ENCODE measurements around the gene NFATC2IP. TPM values are rescaled to one million over a fixed set of nuclear protein-coding genes. Genes with fewer than 3 reads are reported as not detected.
"Not testable (repeated sequence)": the region's sequence is repeated elsewhere in the genome, so short reads cannot be mapped to it uniquely, and the experiment has no call there.

Gene NFATC2IP
- total RNA-seq, 1 experiment from 2014 or later: 58.2 TPM

DNA sequence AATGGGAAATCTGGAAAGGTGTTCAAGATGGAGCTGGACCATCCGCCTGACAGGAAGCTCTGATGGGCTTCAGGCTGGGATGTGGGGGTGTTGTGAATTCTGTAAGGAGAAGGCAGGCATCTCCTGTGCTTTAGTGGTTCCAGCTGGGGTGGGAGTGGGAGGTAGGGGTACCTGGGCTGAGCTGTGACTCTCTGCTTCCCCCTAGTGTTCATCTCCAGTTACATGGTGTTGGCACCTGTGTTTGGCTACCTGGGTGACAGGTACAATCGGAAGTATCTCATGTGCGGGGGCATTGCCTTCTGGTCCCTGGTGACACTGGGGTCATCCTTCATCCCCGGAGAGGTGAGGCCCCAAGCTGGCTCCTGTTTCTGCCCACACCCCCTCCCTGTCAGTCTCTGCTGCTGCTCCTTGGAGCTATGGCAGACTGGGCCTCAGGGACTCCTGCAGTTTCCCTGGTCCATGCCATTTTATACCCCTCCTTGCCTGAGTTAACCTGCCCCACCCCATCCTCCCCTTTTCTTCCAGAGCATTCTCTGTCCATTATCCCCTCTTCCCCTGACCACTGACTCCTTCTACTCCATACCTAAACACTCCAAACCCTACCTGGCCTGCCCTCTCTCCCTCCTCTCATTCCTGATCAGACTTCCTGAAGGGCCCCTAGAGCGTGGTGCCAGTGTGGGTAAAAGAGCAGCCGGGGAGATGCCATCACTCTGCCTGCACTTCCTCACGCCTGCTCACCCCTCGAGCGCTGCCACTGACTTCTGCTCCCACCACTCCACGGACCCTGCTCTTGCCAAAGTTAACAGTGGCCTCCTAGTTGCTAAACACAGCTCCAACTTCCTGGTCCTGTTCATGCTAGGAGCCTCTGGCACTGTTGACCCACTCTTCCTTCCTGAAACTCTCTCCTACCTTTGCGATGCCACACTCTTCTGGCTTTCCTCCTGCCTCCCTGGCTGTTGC, 27.2 kb downstream of the NFATC2IP start:
- Histone ChIP-seq H3K4me1 (0 out of 2 replicates have a peak, but pooled peaks cover 6% of the 10 kb centered on the region), H3K27me3 (replicated peaks; ENCODE audit: control insufficient read depth, insufficient read depth, low read length) (no peaks in the 10 kb centered on the region), H3K4me3 (ENCODE audit: low read depth, low read length) (no peak overlapping the region), H3K9me3 (no peaks in the 10 kb centered on the region), H3K36me3 (ENCODE audit: control insufficient read depth, insufficient read depth, low read length) (peaks cover 1% of the 10 kb centered on the region)
- peak in 1 of 2 experiments; percentile 56 for DNase-seq
- Mint-ChIP-seq H3K36me3 (ENCODE audit: insufficient read depth, unreplicated experiment) (peaks cover 28% of the 10 kb centered on the region), H3K27ac (ENCODE audit: unreplicated experiment) (no peak overlapping the region), H3K4me1 (ENCODE audit: low read depth, unreplicated experiment) (peaks cover 13% of the 10 kb centered on the region), H3K9me3 (ENCODE audit: unreplicated experiment) (no peaks in the 10 kb centered on the region), H3K27me3 (ENCODE audit: insufficient read depth, unreplicated experiment) (no peaks in the 10 kb centered on the region), H3K4me3 (ENCODE audit: unreplicated experiment) (no peak overlapping the region)
- ChIA-PET CTCF (interaction anchor here (0.6 to 0.8 kb wide), 4 partner anchors 9 to 494 kb away, joined by 3 to 6 read pairs (median 4); partner anchors contain the start of gene SGF29), POLR2A (interaction anchor here (1.4 kb wide), 1 partner anchor 27 kb away, joined by 3 read pairs; the partner anchor contains the start of gene NFATC2IP)
- TF ChIP-seq, protein P1, sequence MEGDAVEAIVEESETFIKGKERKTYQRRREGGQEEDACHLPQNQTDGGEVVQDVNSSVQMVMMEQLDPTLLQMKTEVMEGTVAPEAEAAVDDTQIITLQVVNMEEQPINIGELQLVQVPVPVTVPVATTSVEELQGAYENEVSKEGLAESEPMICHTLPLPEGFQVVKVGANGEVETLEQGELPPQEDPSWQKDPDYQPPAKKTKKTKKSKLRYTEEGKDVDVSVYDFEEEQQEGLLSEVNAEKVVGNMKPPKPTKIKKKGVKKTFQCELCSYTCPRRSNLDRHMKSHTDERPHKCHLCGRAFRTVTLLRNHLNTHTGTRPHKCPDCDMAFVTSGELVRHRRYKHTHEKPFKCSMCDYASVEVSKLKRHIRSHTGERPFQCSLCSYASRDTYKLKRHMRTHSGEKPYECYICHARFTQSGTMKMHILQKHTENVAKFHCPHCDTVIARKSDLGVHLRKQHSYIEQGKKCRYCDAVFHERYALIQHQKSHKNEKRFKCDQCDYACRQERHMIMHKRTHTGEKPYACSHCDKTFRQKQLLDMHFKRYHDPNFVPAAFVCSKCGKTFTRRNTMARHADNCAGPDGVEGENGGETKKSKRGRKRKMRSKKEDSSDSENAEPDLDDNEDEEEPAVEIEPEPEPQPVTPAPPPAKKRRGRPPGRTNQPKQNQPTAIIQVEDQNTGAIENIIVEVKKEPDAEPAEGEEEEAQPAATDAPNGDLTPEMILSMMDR (IDR thresholded peaks at IDR 0.05; ENCODE audit: insufficient read depth in 1 of 2, low read depth in 1 of 2, low read length in 1 of 2, severe bottlenecking in 1 of 2, unreplicated experiment in 1 of 2): peak; percentile 59 to 73
- intact Hi-C loops (cut with micrococcal nuclease; ENCODE audit: unreplicated experiment): no loop called here
- no TSS peak for BruUV-seq (replicated peaks)

DNA sequence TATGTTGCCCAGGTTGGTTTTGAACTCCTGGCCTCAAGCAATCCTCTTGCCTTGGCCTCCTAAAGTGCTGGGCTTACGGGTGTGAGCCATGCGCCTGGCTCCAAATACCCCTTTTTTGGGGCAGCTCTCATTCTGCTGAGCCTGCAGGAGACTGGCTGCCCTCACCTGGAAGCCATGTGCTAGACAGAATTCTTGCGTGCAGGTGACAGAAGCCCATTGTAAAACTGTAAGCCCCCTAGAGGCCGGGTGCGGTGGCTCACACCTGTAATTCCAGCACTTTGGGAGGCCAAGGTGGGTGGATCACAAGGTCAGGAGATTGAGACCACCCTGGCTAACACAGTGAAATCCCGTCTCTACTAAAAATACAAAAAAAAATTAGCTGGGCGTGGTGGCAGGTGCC, 29.6 kb downstream of the NFATC2IP start:
- H3K36me3 ChIP-seq (ENCODE audit: control insufficient read depth, insufficient read depth, low read length); POLR2A ChIA-PET; intact Hi-C loops (cut with micrococcal nuclease; ENCODE audit: unreplicated experiment); CTCF ChIA-PET; BruUV-seq (replicated peaks); H3K9me3 Mint-ChIP-seq (ENCODE audit: unreplicated experiment); H3K4me1 ChIP-seq; H3K9me3 ChIP-seq; H3K27me3 ChIP-seq (replicated peaks; ENCODE audit: control insufficient read depth, insufficient read depth, low read length); H3K4me3 ChIP-seq (ENCODE audit: low read depth, low read length); H3K27ac Mint-ChIP-seq (ENCODE audit: unreplicated experiment); H3K4me3 Mint-ChIP-seq (ENCODE audit: unreplicated experiment); H3K27me3 Mint-ChIP-seq (ENCODE audit: insufficient read depth, unreplicated experiment): not testable (repeated sequence)
- TF ChIP-seq, protein P1 (IDR thresholded peaks at IDR 0.05; ENCODE audit: insufficient read depth in 1 of 2, low read depth in 1 of 2, low read length in 1 of 2, severe bottlenecking in 1 of 2, unreplicated experiment in 1 of 2): peak in 1 of 2 experiments; percentile 25
- Mint-ChIP-seq H3K4me1 (ENCODE audit: low read depth, unreplicated experiment) (peaks cover 12% of the 10 kb centered on the region), H3K36me3 (ENCODE audit: insufficient read depth, unreplicated experiment) (peaks cover 14% of the 10 kb centered on the region)
- DNase-seq: peak in 1 of 2 experiments; percentile 12

DNA sequence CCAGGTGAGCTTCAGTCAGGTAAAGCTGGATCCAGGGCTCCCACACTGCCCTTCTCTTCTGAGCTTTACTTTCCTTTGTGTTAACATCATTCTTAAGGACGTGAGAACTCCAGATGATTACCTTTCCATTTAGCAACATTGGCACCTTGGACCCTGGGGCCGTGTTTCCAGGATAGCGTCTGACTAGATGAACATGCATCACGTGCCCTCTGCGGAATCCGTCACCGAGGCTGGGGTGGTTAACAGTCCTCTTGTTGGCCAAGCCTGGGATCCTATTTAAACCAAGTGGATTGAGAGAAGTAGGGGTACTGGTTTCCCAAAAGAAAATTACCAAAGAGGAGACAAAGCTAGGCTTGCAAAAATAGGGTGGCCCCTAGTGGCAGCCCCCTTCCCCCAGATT, 30.2 kb downstream of the NFATC2IP start:
- BruUV-seq (replicated peaks): no TSS peak
- TF ChIP-seq, protein P1 (IDR thresholded peaks at IDR 0.05; ENCODE audit: insufficient read depth in 1 of 2, low read depth in 1 of 2, low read length in 1 of 2, severe bottlenecking in 1 of 2, unreplicated experiment in 1 of 2): no peak
- no peak overlapping the region for H3K4me3 Mint-ChIP-seq (ENCODE audit: unreplicated experiment)
- no peaks in the 10 kb centered on the region for H3K27me3 Mint-ChIP-seq (ENCODE audit: insufficient read depth, unreplicated experiment)
- H3K4me1 Mint-ChIP-seq (ENCODE audit: low read depth, unreplicated experiment): peaks cover 7% of the 10 kb centered on the region
- Histone ChIP-seq H3K36me3 (ENCODE audit: control insufficient read depth, insufficient read depth, low read length) (peaks cover 1% of the 10 kb centered on the region), H3K9me3 (no peaks in the 10 kb centered on the region), H3K27me3 (replicated peaks; ENCODE audit: control insufficient read depth, insufficient read depth, low read length) (no peaks in the 10 kb centered on the region), H3K4me1 (no peaks in the 10 kb centered on the region), H3K4me3 (ENCODE audit: low read depth, low read length) (no peak overlapping the region)
- H3K36me3 Mint-ChIP-seq (ENCODE audit: insufficient read depth, unreplicated experiment): peaks cover 17% of the 10 kb centered on the region
- POLR2A ChIA-PET: no interaction called here
- no peaks in the 10 kb centered on the region for H3K9me3 Mint-ChIP-seq (ENCODE audit: unreplicated experiment)
- intact Hi-C loops (cut with micrococcal nuclease; ENCODE audit: unreplicated experiment): no loop called here
- CTCF ChIA-PET: interaction anchor here (0.6 kb wide), 1 partner anchor 61 kb away, joined by 3 read pairs; no protein-coding TSS in a partner anchor
- no peak overlapping the region for H3K27ac Mint-ChIP-seq (ENCODE audit: unreplicated experiment)
- no peak for DNase-seq
